HG03045 (cell line): ENCODE results near the gene GABBR2.

Source experiments
- ATAC-seq: cut with Tn5 transposase; IDR thresholded peaks from one replicate; pipeline ENCODE4 v1.9.1; 2021; ENCODE audit warnings: mild to moderate bottlenecking, moderate library complexity; ENCODE audit not compliant: unreplicated experiment

Gene GABBR2

DNA sequence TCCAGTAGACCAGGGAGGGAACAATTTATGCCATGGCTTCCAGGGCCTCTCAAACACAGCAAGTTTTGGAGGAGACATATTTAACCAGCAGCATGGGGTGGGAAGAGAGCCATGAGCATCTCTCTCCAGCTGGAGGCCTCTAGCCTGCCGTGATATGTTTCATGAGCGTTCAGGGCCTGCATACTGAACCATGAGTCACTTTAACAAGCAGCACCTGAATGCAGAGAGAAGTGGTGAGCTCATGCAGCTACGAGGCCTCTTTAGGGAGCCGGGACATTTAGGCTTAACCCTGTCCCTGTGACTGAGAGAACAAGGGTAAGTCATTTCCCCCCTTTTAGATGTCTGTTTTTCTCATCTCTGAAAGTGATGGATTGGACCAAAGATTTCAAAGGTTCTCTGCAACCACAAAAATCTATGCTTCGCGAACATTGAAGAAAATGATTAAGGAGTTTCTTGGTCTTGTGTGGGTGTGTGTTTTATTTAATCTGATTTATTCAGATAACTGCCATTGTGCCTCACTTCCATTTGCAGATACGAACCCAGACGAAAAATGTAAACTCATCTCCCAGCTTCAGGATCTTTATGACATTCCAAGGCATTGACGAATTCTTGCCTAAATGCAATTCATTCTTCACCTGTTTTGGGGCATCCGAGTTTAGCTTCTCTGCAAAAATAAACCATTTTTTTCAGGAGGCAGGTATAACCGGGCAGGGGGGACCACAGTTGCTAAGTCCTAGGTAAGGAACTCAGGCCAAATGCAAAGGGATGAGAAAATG is 157.0 kb downstream of the GABBR2 start:
- ATAC-seq: no peak

DNA sequence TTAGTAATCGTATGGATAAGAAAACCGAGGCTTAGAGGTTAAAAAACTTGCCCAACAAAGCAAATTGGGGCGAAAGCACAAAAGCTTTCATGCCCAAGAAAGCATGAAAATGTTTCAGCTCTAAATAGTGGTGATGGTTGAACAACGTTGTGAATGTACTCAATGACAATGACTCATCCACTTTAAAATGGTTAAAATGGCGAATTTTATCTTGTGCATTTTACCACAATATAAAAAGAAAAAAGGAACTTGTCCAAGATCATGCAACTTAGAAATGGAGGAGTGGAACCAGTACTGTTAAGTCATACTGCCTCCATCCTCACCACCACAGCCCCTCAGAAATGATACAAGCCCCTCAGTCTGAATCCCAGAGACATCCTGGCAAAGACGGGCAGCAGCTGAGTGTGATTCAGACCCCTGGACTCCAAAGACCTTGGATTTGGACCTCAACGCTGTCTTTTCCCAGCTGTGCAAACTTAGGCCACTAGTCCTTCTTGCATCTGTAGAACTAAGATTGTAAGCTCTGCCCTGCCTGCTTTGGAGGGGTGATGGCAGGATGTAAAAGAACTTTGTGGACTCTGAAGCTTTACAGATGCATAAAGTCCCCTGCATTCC is 158.4 kb downstream of the GABBR2 start:
- ATAC-seq: no peak

DNA sequence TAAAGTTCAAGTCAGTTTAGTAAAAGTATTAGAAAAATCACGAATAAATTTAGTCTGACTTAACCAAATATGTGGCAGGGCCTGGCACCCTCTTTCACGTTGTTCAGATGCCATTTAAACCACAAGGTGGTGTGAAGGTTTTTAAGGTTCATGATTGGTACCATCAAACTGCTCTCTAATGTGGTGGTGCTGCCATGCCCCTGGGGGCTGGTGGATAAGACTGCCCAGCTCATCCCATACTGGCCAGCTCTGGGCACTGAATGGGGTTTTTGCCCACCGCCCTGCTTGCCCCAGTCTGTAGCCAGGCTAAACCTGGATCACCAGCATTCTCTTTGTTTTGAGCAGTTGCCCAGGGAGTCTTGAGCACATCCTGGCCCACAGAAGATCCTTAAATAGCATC is 159.3 kb downstream of the GABBR2 start:
- ATAC-seq: no peak

DNA sequence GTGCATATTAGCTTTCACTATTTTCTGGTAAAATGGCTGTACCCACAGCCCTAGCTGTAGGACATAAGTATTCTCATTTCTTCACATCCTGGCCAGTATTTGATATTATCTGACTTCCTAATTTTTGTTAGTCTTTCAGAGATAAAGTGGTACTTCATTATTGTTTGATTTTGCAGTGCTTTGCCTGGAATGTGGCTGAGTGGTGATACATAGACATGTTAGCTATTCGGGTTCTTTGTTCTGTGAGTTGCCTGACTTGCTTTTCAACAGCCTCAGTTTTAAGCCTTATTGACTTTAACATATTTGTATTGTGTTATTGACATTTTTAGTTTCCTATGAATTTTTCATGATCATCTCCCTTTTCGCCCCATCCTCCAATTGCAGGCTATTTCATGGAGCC is 161.1 kb downstream of the GABBR2 start:
- ATAC-seq: no peak

DNA sequence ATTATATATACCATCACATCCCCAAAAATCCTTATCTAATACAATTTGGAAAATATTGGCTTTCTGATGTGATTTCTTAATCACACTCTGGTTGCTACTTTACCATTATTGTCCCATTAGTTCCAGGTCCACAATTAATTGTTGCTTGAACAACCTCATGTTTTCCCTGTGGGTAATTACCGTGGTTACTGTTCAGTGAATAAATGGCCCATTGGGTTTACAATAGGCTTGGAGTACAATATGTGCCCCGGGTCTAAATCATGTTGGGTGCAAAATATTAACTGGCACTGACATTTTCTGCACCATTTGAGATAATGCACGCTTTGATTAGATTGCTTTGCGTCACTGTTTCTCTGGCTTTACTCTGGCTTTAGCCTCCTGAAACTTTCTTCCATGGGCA is 163.7 kb downstream of the GABBR2 start:
- no peak for ATAC-seq

DNA sequence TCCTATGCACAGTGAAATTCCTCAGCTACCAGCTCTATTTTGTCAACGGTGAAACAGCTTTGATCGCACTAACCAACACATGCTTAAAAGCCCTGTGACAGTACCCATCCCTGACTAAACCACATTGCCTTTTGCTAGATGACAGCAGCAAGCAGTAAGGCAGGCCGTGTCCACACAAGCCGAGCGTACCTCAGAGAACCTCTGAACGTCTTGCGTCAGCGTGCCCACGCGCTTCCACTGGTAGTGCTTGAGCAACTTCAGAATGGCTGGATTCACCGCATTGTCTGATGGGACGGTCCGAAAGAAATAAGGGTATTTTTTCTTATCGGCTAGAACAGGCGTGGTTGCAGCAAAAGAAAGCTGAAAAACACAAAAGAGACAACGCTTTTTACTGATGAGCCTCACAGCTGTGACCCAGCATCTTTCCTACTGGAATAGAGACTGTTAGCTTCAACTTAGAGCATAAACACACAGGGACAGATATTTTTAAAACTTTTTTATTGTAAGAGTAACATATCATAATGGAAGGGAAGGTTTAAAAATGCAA is 167.0 kb downstream of the GABBR2 start:
- no peak for ATAC-seq

DNA sequence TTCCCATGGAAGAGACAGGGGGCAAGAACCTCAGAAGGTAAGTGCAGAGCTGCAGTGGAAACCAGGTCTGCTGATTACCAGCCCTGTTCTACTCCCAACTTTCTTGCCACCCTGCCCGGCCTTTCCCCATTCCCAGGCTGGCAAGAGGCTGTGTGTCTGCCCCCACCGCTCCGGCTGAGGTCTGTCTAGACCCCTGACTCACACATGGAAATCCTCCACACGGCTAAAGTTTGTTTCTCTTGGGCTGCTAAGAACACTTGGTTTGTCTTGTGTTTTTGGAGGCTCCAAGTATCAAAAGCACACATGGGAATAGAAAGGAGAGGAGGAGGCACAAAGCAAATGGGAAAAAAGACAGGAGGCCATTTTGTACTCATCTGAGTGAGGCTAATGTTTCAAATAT is 168.3 kb downstream of the GABBR2 start:
- no peak for ATAC-seq

DNA sequence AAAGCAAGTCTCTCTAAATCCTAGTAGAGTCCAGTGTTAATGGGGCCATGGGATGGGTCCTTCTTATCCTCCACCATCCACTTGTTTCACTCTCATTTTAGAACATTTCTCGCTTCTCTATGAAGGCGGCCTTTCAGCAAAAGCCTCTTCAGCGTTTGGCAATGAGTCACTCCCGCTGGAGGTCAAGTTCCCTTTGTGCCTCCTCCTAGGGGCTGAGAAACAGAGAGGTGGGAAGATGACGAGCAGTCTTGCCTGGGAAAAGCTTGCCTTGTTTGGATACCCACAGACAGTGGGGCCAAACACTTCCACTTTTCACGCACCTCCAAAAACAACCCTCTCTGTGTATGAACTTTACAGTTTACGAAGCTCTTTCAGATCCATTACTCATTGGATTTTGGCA is 168.8 kb downstream of the GABBR2 start:
- ATAC-seq: no peak

DNA sequence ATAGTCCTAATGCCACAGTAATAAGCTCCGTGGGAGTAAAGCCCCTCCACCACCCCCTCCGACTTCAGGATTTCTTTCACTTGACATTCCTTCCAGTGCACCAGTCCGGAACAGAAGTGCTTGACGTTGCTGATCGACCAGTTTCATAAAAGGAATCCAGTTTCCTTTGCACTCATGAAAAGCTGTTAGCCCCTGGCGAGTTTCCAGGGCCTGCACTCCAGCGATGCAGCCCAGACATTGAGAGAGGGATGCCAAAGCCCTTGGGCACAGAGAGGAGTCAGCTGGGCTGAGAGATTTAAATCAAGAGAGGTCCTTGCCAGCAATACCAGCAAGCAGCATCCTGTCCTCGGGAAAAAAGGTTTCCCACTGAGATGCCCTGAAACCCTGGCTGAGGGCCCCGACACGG is 170.1 kb downstream of the GABBR2 start:
- ATAC-seq: no peak

DNA sequence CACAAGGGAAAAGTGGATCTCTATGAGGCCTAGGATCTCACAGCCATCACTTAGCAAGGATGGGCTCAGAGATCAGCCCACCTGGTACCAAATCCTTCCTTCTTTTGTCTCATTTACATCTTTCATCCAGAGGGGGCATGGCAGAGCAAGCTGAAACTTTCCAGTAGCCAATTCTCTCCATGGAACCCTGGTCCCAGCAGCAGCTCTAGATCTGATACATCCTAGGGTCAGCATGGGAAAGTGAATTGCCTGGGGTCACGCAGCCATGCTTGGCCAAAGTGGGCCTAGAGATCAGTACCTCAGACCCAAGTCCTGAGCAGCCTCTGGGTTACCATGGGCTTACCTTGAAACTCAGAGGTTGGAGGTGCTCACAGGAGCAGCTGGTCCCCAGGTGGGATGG is 170.5 kb downstream of the GABBR2 start:
- no peak for ATAC-seq

DNA sequence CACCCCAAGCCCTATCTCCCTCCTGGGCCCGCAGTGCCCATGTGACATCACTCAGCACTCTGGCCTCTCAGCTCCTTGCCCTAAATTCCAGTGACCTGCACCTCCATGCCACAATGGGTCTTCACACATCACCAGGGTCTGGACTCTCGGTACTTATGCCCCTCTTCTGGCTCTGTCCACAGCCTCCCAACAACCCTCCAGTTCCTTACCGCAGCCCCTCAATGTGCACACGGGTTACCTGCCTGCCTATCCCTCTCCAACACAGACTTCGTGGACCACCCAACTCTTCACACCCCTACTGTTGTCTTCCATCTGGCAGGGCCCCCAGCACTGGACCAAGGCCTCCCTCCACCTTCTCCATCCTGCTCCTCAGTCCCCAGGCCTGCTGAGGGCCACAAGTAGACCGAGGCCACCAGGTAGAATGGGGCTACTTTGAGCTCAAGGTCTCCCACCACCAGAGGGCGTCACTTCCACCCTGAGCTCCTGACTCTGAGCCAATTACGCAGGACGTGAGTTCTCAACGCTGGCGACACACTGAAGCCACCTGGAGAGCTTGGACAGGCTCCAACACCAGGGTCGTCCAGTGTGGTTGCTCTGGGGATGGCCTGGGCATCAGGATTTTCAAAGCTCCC is 172.1 kb downstream of the GABBR2 start:
- no peak for ATAC-seq

DNA sequence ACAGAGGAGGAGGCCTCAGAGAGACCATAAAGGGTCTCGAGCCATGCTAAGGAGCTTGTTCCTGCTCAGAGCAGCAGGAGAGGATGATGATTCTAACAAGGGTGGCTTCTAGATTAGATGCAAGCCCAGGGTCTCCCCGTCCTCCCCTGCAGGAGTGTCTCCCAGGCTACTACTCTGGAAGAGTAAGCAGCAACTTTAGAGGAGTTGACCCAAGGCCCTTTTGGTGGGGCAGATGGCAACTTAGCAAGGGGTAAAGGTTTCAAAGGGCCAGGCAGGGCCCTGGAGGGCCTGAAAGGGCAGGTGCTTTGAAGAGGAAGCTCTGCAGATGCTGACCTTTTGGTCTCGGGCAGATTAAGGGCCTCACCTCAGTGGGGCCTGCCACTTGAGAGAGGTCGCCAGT is 174.9 kb downstream of the GABBR2 start:
- ATAC-seq: no peak

DNA sequence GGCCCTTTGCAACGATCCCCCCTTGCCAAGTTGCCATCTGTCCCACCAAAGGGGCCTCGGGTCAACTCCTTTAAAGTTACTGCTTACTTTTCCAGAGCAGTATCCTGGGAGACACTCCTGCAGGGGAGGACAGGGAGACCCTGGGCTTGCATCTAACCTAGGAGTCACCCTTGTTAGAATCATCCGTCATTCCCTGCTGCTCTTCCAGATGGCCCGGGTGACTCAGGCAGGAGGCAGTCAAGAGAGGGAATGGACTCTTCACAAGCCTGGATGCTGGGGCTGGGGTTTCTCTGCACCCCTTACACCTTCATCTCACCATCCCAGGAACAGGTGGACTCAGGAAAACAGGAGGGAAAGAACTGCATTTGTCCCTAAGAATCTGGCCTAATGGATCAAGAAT is 175.6 kb downstream of the GABBR2 start:
- no peak for ATAC-seq

DNA sequence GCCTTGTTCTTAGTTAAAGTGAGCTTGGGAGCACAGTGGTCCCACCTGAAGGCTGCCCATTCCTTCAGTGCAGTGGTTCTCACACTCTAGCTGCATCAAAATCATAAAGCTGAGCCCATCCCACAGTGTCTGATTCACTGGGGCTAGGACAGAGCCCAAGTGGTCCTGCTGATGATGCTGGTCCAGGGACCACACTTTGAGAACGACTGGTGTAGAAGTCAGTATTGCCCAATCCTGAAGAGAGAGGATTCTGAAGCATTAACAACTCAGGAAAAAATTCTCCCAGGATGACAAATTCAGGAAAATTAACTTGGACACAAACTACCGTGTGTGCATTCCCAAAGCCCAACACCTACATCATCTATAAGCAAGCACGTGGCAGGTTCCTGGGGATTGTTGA is 176.2 kb downstream of the GABBR2 start:
- ATAC-seq: no peak

DNA sequence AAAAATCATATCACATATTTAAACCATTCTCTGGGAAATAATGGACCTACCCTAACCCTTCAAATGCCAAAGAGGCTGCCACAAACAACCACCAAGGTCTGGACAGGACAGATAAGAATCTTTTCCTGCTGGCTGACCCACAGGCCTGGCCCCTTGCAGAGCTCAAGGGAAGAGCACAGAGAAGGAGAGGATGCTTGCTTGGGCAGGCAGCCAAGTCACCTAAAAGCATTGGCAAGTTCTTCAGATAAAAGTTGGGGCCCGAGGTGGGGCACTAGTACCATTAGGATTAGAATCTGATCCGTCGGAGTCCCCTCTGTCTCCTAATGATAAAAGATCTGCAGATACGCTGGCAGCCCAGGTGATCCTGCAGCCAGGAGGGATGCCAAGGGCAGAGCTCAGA is 176.6 kb downstream of the GABBR2 start:
- no peak for ATAC-seq

DNA sequence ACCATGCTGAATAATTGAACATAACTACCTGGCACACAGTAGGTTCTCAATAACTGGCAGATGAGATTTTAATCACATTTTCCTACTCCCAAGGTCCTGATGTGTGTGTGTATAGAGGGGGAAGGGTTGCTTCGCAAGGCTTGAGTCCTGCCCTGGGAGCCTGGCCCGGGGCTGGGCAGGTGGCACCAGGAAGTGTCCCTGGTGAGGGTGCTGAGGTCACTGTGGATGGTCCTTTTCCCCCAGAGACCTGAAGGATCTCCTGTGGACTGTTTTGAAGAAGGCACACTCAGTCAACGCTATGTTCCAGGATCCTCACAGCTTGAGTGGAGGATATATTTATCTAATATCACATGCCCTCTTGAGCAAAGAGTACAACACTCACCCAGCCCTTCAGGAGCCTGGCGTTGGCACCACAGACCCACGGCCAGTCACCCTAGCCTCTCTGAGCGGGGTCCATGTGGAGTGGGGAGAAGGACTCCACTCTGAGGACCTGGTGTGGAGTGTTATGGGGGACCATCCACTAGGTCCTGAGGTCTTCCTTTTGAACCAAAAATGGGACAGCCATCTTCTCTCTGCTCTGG is 177.8 kb downstream of the GABBR2 start:
- no peak for ATAC-seq

DNA sequence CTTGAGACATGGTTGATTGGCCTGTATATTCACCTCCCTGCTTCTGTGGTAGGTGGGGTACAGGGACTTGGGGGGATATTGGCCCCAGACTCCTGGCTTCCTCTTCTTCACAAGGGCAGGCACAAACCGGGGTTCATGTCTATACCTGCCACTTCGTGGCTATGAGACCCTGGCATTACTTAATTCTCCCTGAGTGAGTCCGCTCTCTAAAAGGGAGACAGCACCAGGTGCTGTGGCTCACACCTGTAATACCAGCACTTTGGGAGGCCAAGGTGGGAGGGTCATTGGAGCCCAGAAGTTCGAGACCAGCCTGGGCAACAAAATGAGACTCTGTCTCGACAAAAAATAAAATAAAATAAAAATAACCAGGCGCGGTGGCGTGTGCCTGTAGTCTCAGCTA is 178.5 kb downstream of the GABBR2 start:
- ATAC-seq: no peak

DNA sequence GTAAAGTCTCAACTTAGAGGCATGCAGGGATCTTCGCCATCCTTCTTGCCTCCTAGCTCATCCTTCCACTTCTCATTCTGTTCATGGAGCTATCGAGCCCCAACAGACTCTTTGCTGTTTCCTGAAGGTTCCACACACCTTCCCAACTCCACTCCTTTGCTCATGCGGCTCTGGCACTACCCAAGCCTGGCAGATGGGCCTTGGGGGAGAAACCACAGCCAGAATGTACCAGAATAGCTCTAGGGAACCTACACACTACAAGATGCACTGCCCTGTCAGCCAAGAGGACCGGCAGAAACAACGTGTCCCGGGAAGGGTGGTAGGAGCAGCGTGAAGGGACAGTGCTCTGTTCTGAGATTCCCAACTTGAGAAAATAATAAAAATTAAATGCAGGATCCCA is 178.9 kb downstream of the GABBR2 start:
- no peak for ATAC-seq

DNA sequence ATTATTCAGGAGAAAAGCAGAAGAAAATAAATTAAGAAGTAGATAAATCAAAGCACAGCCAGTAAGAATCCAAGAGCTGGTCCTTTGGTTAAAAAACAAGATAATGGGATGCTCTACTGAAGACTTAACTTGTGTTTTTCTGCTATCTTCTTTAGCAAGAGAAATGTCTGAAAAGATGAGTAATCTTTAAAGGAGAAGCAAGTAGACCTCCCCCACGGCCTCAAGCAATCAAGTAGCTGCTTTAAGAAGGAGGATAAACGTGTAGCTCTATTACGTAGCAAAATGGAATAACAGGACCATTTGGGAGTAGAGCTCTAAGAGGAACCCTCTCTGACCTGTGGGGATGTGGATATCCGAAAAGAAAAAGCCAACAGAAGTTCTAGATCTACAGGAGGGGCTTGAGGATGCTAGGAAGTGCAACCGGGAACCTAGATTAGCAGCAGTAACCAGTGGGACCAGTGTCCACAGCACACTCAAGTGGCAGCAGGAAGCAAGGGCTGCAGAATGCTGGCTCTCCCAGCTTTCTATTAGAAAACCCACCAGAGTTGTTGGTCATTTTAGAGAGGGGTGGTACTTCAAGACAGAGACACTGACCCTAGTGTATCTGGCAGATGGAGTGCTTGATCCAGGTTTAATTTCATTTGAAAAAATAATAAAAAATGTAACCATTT is 185.4 kb downstream of the GABBR2 start:
- ATAC-seq: no peak

DNA sequence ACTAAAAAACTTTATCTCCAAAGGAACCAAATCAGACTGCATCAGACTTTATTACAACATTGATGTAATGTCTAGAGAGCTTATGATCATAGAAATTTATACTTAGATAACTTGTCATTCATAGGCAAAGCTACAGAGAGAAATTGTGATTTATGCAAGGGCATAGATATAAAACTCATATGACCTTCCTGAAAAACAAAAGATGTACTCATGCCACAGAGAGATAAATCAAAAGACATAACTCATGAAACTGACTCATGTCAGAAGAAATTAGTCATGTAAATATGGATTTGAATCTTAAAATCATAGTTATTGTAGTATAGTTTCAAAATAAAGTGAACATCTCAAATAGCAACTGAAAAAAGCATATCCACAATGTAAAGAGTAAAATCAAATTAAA is 186.2 kb downstream of the GABBR2 start:
- no peak for ATAC-seq

DNA sequence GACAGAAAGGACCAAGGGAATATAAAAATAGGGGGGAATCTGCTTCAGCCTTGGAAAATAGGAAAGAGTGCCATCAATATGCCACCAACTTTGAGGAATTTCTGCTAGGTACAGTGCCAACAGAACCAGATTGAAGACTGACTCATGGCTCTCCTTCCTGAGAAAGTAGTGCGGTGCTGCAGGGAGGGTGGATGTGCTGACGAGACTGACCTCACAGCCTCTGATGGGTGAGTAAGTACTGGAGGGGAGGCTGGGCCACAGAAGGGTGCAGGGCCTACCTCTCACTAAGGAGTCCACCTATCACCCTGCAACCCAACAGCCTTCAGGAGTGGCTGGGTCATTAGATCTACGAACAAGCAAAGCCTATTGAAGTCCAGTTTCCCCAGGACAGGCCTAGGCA is 187.6 kb downstream of the GABBR2 start:
- ATAC-seq: no peak
